ENCODE measurements around the gene SOS1.
A peak's percentile ranks its signal among the peaks of the same experiment; 100 is the strongest.
"Not testable (repeated sequence)": the region's sequence is repeated elsewhere in the genome, so short reads cannot be mapped to it uniquely, and the experiment has no call there.

The SOS1 gene

DNA sequence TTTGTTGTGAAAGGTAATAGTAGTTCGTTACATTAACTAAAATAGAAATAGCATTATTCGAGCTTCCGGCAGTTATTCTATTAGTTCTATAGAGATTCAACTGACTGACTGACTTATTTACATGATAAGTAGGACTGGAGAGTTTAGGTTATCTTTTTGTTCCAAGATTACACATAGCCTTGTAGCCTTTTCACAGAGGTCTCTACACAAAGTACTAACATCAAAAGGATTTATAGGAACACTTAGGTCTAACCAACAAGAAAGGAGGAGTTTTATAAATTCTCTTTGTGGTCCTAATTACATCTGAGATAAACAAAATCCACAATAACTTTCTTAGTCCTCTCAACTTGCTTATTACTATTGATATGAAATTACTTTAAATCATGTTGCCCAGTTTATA is 62.8 kb downstream of the SOS1 start:
- no peak for DNase-seq (ENCODE audit: insufficient read length)
- no peak for TF ChIP-seq POLR2A (IDR thresholded peaks at IDR 0.05; ENCODE audit: low read depth, low read length)
- TF ChIP-seq POLR2AphosphoS5 (IDR thresholded peaks at IDR 0.05; ENCODE audit: low read depth, low read length) = no peak
- TF ChIP-seq TAF1 (IDR thresholded peaks at IDR 0.05; ENCODE audit: borderline replicate concordance, low read depth, low read length) = no peak
- no peak for FAIRE-seq

DNA sequence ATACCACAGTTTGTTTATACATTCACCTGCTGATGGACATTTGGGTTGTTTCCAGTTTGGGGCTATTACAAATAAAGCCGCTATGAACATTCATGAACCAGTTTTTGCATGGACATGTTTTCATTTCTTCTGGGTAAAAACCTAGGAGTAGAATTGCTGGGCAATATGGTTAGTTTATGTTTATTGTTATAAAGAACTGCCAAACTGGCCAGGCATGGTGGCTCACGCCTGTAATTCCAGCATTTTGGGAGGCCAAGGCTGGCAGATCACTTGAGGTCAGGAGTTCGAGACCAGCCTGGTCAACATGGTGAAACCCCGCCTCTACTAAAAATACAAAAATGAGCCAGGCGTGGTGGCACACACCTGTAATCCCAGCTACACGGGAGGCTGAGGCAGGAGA is 68.2 kb downstream of the SOS1 start:
- DNase-seq (ENCODE audit: insufficient read length); FAIRE-seq: not testable (repeated sequence)

DNA sequence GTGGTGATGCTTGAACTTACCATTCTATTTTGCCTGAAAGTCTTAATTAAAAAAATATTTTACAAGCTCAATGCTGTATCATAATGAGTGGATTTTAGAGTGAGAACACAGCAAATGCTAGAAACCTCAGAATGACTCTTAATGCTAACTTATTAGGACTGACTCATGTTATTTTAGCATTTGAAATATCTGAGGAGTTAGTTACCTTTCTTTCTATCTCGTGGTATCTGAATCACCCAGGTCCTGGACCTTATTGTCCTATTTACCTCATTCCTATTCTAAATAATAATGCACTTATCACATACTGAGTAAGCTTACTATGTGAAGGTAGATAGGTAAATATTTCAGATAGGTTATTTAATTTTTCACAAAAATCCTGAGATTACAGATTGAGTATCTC is 70.7 kb downstream of the SOS1 start:
- DNase-seq (ENCODE audit: insufficient read length) (no peak), FAIRE-seq (no peak)
- TF ChIP-seq POLR2A (IDR thresholded peaks at IDR 0.05; ENCODE audit: low read depth, low read length) (no peak), TAF1 (IDR thresholded peaks at IDR 0.05; ENCODE audit: borderline replicate concordance, low read depth, low read length) (no peak), POLR2AphosphoS5 (IDR thresholded peaks at IDR 0.05; ENCODE audit: low read depth, low read length) (no peak)

DNA sequence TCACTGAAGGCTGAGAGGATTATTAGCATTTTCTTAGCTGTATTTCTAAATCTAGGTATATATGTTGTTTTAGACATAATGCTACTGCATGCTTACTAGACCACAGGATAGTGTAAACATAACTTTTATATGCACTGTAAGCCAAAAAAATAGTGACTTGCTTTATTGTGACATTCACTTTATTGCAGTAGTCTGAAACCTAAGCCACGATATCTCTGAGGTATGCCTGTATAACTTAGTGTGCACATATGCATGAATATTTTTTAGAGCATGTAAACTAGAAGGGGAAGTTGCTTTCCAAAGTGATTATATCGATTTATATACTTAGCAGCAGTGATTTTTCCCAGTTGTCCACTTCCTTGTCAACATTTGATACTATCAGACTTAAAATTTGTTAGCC is 81.8 kb downstream of the SOS1 start:
- DNase-seq (ENCODE audit: insufficient read length) (no peak), FAIRE-seq (peak; percentile 30)
- TF ChIP-seq POLR2A (IDR thresholded peaks at IDR 0.05; ENCODE audit: low read depth, low read length) = no peak
- TF ChIP-seq POLR2AphosphoS5 (IDR thresholded peaks at IDR 0.05; ENCODE audit: low read depth, low read length) = no peak

DNA sequence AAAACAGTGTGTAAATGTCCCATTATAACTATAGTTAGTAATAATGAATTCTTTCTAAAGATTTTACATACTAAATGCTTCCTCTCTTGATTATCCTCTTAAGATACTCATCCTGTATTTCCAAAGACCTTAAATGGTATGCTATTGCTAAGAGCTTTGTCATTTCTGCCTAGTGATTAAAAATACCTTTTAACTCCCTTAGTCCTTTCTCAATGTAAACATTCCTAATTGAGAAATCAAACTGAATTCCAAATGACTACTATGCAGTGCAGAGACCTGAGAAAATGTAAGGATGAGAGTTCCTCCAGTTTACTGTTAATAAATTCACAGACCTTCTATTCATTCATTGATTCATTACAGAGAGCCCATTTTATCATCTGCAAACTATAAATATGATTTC is 86.9 kb downstream of the SOS1 start:
- TF ChIP-seq POLR2AphosphoS5 (IDR thresholded peaks at IDR 0.05; ENCODE audit: low read depth, low read length) (no peak), TAF1 (IDR thresholded peaks at IDR 0.05; ENCODE audit: borderline replicate concordance, low read depth, low read length) (no peak), POLR2A (IDR thresholded peaks at IDR 0.05; ENCODE audit: low read depth, low read length) (no peak)
- no peak for DNase-seq (ENCODE audit: insufficient read length)
- FAIRE-seq = no peak

DNA sequence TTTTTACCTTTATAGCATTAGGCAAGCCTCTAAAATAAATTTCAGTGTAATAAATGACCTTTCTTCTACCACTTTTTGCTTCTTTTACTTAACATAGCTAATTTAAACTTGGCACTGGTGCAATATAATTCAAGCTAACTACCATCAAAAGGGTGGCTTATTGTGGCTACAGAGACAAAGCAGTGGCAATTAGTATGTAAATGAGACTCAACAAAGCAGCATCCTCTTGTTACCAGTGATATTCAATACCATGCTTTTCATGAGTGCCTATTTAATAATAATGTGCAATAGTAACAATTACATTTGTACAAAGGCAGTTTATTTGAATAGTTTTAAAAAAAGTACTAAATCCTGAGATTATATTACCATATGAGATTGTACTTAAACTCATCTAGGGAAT is 93.4 kb downstream of the SOS1 start:
- FAIRE-seq (no peak), DNase-seq (ENCODE audit: insufficient read length) (no peak)
- TF ChIP-seq POLR2AphosphoS5 (IDR thresholded peaks at IDR 0.05; ENCODE audit: low read depth, low read length) (no peak), POLR2A (IDR thresholded peaks at IDR 0.05; ENCODE audit: low read depth, low read length) (no peak), TAF1 (IDR thresholded peaks at IDR 0.05; ENCODE audit: borderline replicate concordance, low read depth, low read length) (no peak)

DNA sequence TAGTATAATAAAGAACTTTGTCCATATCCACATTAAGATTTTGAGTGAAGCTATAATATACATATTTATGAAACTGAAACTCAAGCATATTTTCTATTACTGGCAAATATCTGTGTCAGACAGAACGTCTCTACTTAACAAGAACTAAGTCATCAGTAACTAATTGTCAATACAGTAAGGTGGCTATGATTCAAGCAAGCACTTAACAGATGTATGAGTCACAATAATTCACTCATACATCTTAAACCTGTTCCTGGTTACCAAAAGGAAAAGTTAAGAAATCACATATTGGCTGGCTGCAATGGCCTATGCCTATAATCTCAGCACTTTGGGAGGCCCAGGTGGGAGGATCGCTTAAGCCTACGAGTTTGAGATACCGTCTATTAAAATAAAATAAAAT is 96.0 kb downstream of the SOS1 start:
- TF ChIP-seq TAF1 (IDR thresholded peaks at IDR 0.05; ENCODE audit: borderline replicate concordance, low read depth, low read length) = no peak
- no peak for TF ChIP-seq POLR2AphosphoS5 (IDR thresholded peaks at IDR 0.05; ENCODE audit: low read depth, low read length)
- TF ChIP-seq POLR2A (IDR thresholded peaks at IDR 0.05; ENCODE audit: low read depth, low read length) = no peak
- DNase-seq (ENCODE audit: insufficient read length) (no peak), FAIRE-seq (no peak)

DNA sequence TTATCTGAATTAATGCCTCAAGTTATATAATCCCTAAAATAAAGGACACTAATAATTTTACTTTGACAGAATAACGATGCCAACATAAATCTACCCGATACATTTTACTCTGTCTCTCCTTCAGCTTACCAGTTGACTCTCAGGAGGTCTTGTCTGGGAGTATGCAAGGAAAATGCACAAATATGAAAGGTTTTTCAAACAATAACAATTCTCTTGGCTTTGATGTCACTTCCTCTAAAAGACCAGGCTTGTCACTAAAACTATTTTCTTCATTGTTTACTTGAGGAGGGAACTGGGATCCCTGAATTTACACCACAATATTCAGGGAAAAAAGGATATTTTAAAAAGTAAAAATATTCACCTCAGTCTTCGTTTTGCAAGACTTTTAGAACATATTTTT is 97.2 kb downstream of the SOS1 start:
- no peak for TF ChIP-seq TAF1 (IDR thresholded peaks at IDR 0.05; ENCODE audit: borderline replicate concordance, low read depth, low read length)
- FAIRE-seq (no peak), DNase-seq (ENCODE audit: insufficient read length) (no peak)

DNA sequence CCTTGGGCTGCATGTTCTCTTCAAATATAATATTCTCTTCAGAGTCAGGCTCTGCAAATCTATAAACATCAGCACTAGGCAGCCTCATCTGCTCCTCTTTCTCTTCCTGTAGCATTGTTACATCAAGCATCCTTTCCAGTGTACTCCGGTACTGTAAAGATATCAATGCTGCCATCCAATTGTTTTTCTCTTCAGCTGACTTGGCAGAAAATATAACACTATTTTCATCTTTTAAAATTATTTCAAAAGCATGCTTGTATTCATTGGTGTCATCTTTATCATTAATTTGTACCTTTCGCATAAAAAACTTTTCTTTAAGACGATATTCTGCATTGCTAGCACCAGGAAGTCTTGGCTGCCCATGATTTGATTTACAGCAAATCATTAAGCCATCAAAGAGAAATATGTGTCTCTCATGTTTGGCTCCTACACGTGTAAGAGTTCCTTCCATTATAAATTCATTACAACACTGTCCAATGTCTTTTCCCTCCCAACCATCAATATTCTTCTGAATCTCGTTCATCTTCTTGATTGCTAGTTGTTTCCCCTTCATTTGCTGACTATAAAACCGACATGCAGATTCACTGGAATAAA is 98.1 kb downstream of the SOS1 start:
- TF ChIP-seq TAF1 (IDR thresholded peaks at IDR 0.05; ENCODE audit: borderline replicate concordance, low read depth, low read length) (no peak), POLR2A (IDR thresholded peaks at IDR 0.05; ENCODE audit: low read depth, low read length) (no peak), POLR2AphosphoS5 (IDR thresholded peaks at IDR 0.05; ENCODE audit: low read depth, low read length) (no peak)
- FAIRE-seq (no peak), DNase-seq (ENCODE audit: insufficient read length) (no peak)

DNA sequence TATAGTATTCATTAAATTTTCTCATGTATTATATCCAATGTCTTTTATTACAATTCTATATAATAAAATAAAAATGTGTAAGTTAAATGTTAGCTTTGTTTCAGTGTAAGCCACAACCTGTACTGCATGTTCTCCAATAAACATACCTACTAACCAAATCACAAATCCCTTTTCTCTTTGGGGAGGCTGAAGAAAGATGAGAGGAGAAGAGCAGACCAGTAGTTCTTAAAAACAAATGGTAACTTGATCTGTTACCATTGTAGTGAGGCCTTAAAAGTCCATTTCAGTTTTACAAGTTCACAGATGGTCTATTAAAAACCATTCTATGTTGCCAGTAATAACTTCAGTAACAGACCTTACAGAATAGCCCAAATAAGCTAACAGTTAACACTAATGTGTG is 100.5 kb downstream of the SOS1 start:
- TF ChIP-seq POLR2AphosphoS5 (IDR thresholded peaks at IDR 0.05; ENCODE audit: low read depth, low read length) (no peak), POLR2A (IDR thresholded peaks at IDR 0.05; ENCODE audit: low read depth, low read length) (no peak)
- DNase-seq (ENCODE audit: insufficient read length) (no peak), FAIRE-seq (no peak)

DNA sequence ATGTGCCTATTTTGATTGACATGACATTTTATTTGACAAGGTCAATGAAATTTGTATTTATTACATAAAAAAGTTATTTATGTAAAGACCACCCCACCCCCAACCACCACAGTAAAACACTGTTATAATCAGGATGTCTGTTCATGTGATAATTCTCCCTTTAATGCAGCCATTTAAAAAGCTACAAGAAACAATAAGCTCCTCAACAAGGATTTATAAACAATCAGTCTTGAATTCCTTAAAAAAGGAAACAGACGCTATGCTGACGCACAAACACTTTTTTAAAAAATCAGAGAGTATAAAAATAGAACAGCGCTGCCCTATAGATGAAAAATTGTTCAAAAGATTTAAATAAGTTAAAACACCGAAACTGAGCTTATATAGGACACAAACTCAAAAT is 102.2 kb downstream of the SOS1 start:
- FAIRE-seq (no peak), DNase-seq (ENCODE audit: insufficient read length) (no peak)
- TF ChIP-seq TAF1 (IDR thresholded peaks at IDR 0.05; ENCODE audit: borderline replicate concordance, low read depth, low read length) = no peak
- no peak for TF ChIP-seq POLR2AphosphoS5 (IDR thresholded peaks at IDR 0.05; ENCODE audit: low read depth, low read length)
- no peak for TF ChIP-seq POLR2A (IDR thresholded peaks at IDR 0.05; ENCODE audit: low read depth, low read length)

DNA sequence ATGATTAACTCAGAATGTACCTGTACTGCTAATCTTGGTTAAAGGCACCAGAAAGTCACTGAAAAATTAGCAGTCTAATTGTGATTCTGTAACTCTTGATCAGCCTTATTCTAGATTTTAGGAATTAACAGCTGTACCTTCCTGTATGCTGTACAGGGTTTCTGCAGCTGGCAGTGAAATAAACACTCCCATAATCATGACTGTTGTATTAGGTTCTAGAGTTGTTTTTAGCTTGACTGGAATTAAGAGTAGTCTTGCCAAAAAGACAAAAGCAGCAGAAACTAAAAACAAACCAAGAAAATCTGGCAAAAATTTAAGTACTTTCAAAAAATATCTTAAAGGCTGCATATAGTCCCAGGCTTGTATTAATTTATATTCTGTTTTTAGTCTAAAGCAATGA is 103.5 kb downstream of the SOS1 start:
- FAIRE-seq (no peak), DNase-seq (ENCODE audit: insufficient read length) (no peak)
- no peak for TF ChIP-seq TAF1 (IDR thresholded peaks at IDR 0.05; ENCODE audit: borderline replicate concordance, low read depth, low read length)
- no peak for TF ChIP-seq POLR2AphosphoS5 (IDR thresholded peaks at IDR 0.05; ENCODE audit: low read depth, low read length)
- no peak for TF ChIP-seq POLR2A (IDR thresholded peaks at IDR 0.05; ENCODE audit: low read depth, low read length)

DNA sequence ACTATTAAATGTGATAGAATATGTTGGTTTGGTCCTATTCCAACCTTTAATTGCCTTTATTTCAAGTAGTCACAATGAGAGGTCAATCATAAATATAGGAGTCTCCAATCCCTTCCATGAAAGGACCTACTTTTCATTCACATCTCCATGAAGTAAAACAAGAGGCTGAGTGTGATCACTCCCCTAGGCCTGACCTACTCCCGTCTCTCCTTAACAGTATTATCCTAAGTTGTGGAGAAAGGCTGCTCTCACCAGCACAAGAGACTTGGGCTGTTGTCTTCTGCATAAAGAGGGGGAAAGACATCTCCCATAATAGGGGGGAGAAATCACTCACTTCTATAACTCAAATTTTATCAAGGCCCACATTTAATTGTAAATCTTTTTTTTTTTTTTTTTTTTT is 105.4 kb downstream of the SOS1 start:
- no peak for TF ChIP-seq TAF1 (IDR thresholded peaks at IDR 0.05; ENCODE audit: borderline replicate concordance, low read depth, low read length)
- TF ChIP-seq POLR2A (IDR thresholded peaks at IDR 0.05; ENCODE audit: low read depth, low read length) = no peak
- TF ChIP-seq POLR2AphosphoS5 (IDR thresholded peaks at IDR 0.05; ENCODE audit: low read depth, low read length) = no peak
- no peak for FAIRE-seq
- no peak for DNase-seq (ENCODE audit: insufficient read length)

All from GM12892 (cell line).